HG03565 (cell line): Measurements from ENCODE around the gene PELI2.

ENCODE experiments used
- ATAC-seq: cut with Tn5 transposase; IDR thresholded peaks from one replicate; pipeline ENCODE4 v1.9.1; 2021; ENCODE audit warnings: mild to moderate bottlenecking, moderate library complexity; ENCODE audit not compliant: unreplicated experiment

PELI2 gene

GRCh38 chr14:56170877-56171422 lies 52.7 kb downstream of the PELI2 start:
- no peak for ATAC-seq

- no peak for ATAC-seq
Measured at GRCh38 chr14:56172074-56172473, 53.9 kb downstream of the PELI2 start.

DNA sequence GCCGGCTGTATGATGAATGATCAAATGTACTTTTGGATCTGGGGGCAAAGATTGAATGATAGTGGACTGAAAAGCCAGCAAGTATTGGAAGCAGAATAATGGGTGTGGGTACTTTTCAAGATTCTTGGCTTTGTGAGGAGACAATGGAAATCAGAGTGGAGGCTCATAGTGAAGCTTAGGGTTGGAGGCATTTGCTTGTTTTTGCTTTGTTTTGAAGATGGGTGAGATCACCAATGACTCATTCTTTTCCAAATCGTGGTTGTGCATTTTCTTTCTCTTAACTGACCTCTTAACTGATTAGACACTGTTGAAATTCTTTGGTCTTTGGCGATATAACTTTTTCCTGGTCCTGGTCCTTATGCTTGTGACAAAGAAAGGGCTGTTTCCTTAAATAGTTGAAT lies 54.4 kb downstream of the PELI2 start:
- no peak for ATAC-seq

- no peak for ATAC-seq
Measured at GRCh38 chr14:56173365-56173922, 55.2 kb downstream of the PELI2 start.

GRCh38 chr14:56175773-56176172 lies 57.6 kb downstream of the PELI2 start:
- ATAC-seq, result no peak

GRCh38 chr14:56176530-56176929 lies 58.3 kb downstream of the PELI2 start:
- no peak for ATAC-seq

- ATAC-seq, result no peak
Measured at GRCh38 chr14:56177036-56177435, 58.8 kb downstream of the PELI2 start.

DNA sequence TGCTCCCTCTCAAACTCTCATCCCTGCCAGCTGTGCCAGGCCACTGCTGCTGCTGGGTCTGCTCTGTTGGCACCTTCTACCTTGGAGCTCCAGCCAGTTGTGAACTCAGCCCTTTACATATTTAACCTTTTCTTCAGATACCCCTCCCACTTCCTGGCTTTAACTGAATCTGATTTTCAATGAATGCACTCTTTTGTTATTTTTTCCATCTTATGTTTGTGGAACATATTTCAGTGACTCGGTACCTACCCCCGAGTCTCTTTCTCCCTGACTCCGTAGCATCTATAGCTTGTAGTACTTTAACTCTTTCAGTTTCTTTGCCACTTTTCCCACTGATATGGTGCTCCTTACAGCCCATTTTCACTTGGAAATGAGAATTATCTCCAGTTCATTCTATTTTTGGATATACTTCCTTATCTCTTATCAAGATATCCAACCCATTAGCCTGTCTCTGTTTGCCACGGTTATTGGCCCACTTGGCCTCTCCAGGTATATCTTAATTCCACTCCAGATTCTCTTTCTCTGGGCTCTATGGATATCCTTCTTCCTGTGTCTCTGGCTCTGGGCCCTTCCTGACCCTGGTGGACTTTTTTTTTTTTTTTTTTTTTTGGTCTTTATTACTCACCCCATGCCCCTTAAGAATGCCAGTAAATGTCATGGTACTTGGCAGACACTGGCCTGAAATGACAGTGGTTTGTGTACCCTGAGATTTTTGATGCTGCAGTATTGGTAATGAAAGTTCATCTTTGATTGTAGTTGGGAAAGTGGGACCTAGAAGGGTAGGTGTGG lies 62.7 kb downstream of the PELI2 start:
- no peak for ATAC-seq

GRCh38 chr14:56181681-56182085 lies 63.5 kb downstream of the PELI2 start:
- no peak for ATAC-seq

DNA sequence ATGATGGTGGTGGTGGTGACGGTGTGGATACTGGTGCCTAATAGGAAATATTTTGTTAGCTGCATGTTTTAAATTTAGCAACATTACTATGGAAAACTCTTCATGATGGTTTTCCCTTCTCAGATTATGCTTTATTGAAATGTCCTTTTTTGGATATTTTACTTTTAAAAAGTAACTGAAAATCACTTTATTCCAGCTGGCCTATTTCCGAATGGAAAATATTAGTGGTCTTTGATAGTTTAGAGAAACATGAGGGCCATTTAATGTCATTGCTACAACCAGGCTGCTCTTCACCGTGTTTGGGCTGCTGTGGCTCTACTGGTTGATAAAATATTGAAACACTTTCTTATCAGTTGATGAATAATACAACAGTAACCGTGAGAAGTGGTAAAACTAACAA lies 64.2 kb downstream of the PELI2 start:
- no peak for ATAC-seq

GRCh38 chr14:56183631-56184157 lies 65.5 kb downstream of the PELI2 start:
- no peak for ATAC-seq

DNA sequence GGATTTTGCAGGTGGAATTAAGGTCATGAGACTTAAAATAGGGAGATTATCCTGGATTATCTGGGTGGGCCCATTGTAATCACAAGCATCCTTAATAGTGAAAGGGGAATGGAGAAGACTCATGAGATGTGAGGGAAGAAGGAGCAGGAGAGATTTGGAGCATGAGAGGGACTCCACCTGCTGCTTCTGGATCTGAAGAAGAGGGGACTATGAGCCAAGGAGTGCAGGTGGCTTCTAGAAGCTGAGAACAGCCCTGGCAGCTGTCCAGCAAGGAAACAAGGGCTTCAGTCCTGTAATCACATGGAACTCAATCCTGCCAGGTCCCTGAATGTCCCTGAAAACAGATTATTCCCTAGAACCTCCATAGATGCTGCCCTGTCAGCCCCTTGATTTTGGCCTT lies 67.8 kb downstream of the PELI2 start:
- ATAC-seq, result no peak

- no peak for ATAC-seq
Measured at GRCh38 chr14:56187736-56188135, 69.5 kb downstream of the PELI2 start.

DNA sequence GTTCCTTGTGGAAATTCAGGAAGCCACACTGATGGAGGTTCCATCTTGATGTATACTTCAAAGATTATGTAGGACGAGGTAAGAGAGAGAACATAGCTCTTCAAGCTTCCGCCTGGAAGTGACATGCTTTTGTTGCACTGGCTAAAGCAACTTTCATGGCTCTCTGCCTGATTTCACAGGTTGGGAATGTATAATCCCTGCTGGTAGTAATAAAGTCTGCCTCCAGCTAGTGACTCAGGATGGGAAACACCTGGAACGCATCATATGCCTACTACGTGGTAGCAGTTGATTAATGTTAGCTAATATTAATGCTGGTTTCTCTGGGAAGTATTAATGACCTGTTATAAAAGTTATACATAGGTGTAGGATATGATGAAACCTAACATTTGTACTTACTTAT lies 71.1 kb downstream of the PELI2 start:
- ATAC-seq, result no peak

DNA sequence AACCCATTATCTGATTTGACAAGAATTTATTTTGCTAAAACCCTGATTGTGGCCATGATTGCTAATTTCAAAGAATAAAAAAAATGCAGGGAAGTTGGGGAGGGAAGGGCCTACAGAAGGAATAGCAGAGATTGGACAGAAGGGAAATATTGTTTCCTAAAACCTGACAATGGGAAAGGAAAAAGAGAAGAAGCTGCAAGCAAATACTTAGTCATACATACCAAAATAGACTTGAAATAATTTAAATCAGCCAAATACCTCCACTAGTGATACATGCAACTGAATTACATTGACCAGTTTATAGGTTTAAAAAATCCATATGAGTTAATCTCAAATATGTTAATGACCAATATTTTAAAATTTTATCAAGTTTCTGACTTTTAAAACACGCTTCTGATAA lies 75.1 kb downstream of the PELI2 start:
- ATAC-seq, result no peak

DNA sequence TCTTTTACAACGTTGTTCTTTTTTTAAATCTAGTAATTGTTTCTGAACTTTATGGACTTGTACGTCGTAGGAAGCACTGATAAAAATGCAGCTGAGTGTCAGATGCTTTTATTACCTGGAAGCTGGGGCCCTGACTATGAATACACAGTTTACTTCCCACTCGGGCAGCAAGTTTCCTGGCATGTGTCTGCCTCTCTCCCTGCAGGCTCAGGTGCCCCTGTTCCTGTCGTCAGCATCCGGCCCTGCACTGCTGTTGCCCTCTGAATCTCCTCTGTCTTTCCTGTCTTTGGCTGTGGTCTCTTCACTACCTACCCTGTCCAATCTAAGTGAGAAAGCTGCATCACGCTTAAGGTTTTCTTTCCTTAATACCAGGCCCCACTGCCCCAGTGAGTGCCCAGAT lies 75.8 kb downstream of the PELI2 start:
- no peak for ATAC-seq

DNA sequence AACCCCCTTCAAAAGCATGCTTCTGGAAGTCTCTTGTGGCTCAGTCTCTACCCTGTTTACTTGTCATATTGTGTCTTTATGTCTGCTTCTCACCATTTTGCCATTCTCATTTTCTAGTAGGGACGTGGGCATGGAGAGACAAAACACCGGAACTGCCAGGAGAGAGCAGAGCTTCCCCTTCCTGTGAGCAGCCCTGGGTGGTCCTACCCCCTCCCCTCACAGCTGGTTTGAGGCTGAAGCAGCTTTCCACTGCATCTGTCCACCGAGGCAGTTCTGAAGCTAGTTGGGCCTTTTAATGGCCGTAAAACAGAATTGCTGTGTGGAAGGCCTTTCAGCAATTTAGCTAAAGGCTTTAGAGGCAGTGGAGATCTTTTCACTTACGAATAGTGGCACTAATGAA lies 77.0 kb downstream of the PELI2 start:
- ATAC-seq, result no peak

DNA sequence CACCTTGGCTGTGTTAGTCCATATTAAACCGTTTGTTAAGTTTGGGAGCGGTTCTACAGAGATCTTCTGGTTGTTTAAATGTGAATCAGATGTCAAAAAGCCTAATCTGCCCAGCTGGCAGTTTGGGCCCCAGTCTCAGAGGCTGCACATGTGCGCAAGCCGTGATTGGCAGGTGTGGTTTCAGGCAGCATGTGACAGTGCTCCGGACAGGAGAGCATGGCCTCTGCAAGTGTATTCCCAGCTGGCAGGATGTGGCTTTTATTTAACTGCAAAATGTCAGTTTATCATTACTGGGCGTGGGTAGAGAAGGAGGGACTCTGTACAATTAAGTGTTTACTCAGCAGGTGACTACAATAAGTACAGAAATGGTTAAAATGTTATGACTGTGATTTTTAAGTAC lies 77.5 kb downstream of the PELI2 start:
- ATAC-seq, result peak; percentile 38

GRCh38 chr14:56196274-56196673 lies 78.1 kb downstream of the PELI2 start:
- ATAC-seq, result no peak

GRCh38 chr14:56197150-56197549 lies 78.9 kb downstream of the PELI2 start:
- ATAC-seq, result no peak

DNA sequence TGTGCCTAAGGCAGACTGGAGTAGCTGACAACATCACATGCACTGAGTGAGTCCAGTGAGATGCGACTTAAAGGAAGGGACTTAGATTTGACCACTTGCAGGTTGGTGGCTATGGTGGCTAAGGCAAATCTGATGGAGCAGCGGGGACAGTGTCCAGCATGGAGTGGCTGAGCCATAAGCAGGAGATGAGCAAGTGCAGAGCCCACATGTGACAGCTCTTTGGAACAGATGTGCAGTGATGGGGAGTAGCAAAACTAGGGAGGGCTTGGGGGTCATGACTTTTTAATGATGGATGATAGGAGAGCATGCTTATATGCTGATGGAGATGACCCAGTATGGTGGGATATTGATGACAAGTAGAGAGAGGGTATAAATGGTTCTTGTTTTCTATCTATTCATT lies 80.2 kb downstream of the PELI2 start:
- no peak for ATAC-seq
